A172 (cell line): ENCODE results near the gene LRRC27. TPM values are rescaled to one million over a fixed set of nuclear protein-coding genes. Genes with fewer than 3 reads are reported as not detected.

Source experiments
- DNase-seq: peaks from one replicate; pipeline ENCODE4 v3.0.0-alpha.2; 2015; ENCODE audit warnings: low spot score
- total RNA-seq: library from RNA; depleted of rRNA; stranded (reverse); fragments of >200 nt; shearing (Covaris generic); gene quantifications from 2 replicates; pipeline ENCODE4 v1.2.3, GENCODE V29; 2014

Gene LRRC27
- total RNA-seq, 1 experiment from 2014 or later = 1.6 TPM

DNA sequence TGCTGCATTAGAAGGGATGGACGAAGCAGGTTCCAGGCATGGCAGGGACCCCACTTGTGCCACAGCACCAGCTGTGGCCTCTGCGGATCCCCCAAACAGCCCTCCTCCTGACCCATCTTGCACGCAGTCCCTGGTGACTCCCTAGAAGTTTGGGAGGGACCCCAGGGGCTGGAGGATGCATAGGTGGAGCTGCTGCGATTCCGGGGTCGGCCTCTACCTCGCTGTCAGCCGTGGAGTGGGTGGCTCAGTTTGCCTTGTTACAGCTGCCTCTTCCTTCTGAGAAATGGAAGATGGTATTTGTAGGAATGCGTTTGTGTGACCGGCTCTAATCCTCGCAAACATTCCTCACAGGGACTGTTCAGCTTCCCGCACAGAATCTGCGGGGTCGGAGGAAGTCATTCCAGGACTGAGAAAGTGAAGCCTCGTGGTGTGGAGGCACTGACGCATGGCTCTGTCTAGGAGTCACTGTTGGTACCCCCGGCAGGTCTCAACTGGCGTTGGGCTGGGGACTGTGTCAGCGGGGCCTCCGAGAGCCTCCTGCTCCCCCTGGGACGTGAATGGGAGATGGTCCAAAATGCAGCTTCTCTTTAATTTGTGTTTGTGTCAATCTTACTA lies 82.5 kb downstream of the LRRC27 start:
- no peak for DNase-seq

DNA sequence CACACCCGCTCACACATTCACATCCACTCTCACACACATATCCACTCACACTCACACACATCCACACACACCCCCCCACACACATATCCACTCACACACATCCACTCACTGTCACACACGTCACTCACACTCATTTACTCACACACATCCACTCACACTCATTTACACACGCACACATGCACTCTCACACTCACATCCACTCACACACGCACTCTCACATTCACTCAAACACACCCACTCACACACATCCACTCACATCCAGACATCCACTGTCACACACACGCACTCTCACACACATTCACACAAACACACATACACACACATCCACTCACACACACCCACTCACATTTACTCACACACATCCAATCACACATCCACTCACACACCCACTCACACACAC lies 83.3 kb downstream of the LRRC27 start:
- no peak for DNase-seq

DNA sequence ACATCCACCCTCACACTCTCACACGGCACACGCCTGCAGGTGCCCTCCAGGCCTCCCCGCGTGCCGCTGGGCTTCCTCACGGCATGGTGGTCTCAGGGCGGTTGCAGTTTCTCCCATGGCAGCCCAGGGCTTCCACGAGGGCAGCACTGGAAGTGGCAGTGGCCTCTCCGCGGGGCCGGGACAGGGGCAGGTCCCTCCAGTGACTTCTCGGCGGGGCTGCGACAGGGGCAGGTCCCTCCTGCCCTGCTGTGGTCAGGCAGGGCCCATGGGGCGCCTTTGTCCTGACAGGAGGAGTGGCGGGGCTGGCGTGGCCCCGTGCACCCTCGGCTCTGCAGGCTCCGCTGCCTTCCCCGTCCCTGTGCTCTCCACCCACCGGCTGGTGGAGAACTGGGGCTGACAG lies 84.0 kb downstream of the LRRC27 start:
- DNase-seq = no peak

DNA sequence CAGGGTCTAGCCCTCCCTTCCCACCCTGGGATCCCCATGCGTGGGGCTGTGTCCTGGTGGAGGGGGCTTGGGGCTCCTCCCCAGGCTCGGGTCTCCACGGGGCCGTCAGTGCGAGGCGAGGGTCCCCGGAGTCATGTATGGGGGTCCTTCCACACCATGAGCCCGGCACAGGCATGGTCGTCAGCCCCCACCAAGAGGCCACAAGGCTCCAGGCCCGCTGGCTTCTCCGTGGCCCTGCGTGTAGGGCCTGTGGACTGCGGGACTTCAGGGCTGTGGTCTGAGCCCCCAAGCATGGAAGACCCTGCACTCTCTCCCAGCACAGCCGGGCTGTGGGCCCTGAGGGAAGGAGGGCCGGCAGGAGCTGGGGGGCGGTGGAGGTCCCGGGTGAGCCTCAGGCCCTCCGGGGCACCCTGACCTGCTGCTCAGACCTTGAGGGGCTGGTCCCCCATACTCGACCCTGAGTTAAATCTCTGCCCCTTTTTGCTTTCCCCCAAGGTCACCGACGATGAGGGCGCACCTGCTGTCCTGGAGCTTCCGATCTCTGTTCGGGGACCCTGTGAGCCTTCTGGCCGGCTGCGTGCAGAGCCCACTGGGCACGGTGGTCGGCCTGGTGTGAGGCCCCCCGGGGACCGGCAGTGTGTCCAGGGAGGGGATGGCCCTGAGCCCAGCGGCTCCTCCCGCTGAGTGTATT lies 84.7 kb downstream of the LRRC27 start:
- DNase-seq = no peak

DNA sequence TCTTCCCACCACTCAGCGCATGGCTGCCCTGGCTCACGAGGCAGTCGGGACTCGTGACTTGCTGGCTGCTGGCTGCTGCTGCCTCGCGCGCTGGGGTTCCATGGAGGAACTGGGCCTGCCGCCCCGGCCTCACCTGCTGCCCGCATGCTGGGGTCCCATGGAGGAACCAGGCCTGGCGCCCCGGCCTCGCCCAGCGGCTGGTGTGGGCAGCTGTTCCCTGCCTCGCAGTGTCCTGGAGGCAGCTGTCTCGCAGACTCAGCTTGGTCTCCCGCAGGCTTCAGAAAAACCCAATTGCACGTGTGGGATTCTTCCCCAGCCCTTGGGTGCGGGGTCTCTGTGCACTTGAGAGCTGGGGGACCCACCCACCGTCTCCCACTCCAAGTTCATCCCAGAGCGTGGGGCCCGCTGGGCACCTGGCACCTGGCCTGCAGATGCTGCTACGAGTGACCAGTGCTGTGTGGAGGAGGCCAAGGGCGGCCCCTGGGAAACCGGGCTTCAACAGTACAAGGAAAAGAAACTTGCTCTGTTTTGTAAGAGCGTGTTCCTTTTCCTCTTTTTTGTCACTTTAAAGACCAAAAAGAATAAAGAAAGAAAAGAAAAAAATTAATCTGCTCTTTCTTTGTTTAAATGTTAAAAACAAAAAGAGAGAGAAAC lies 85.4 kb downstream of the LRRC27 start:
- no peak for DNase-seq

DNA sequence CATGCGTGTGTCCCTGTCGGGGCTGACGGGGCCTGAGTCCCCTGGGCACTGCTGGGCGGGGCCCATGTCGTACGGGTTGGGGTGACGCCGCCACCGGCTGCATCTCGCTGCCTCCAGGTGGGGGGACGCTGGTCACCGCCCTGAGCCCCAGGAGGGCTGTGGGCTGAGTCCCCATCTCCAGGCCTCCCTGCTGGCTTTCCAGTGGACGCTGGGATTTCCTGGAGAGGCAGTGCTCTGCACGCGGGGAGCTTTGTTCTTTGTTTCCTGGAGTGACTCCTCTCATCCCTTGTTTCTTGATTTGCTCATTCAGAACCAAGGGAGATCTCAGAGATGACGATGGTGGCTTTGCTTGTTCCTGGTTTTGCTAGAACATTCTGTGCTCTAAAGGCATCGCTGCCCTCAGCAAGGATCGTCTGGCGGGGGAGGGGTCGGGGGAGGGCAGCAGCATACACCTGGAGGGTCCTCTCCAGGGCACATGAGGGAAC lies 86.0 kb downstream of the LRRC27 start:
- no peak for DNase-seq

DNA sequence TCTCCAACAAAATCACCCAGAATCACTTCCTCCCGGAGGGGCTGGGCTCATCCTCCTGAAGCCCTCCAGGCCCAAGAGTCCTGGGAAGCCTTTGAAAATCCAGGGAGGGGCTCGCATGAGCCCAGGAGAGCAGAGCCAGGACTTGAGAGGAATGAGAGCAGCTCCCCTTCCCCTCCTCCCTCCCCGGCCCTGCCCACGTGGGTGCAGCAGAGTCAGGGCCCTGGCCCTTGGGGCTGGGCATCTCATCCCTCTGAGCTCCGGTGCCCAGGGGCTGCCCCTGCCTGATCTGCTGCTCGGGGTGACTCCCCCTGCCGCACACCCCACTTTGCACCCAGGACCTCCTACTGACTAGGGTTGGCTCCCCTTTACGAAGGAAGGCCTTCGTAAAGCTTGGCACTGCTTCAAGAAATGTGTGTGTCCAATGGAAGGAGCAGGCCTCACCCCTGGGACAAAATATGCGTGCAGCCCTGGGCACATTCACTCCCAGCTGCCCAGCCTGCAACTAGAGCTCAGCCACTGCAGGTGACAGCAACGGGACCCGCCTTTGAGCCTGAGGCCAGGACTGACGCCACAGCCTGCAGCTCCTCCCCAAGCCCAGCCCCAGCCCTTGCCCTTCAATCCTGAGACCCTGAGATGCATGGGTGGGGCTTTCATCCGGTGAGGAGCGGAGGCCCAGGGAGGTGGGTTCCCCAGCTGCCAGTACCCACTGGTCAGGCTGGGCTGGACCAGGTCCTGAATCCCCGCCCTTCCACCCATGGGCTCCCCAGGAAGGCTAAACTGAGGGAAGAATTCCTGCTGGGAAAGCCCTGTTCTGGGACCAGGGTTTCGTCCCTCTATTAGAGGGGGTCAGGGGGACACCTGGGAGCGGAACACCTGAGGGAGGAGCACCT lies 86.8 kb downstream of the LRRC27 start:
- DNase-seq = peak; percentile 72

DNA sequence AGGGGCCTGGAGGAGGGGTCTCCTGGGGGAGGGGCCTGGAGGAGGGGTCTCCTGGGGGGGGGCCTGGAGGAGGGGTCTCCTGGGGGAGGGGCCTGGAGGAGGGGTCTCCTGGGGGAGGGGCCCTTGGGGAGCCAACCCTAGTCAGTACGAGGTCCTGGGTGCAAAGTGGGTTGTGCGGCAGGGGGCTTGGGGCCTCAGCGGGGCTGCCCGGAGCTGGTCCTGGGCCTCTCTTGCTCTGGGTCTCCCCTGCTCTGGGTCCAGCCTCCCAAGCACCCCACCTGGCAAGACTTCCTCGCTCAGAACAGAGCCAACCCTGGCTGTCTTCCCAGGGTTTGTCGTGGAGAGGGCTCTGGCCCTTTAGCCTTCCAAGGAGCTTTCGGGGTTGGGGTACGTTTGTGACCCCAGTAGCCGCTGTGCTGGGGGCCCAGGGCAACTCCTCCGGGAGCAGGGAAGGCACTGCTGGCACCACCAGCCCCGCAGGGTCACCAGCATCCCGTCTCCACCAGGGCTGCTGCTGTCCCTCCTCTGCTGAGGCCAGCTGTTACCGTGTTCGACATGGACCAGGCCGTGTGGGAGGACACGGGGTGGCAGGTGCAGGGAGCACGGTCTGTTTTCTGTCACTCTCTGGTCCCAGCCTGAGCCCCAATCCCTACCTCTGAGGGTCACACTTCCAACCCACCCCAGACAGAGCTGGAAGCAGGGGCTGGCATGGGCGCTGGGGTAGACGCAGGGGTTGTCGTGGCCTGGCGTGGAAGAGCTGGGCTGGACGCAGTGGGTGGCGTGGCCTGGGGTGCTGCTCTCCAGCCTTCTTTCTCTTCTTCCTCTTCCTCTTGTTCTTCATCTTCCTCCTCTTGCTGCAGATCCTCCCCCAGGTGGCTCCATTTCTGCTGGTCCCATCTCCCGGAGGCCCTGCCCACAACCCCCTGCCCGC lies 87.8 kb downstream of the LRRC27 start:
- DNase-seq = no peak

DNA sequence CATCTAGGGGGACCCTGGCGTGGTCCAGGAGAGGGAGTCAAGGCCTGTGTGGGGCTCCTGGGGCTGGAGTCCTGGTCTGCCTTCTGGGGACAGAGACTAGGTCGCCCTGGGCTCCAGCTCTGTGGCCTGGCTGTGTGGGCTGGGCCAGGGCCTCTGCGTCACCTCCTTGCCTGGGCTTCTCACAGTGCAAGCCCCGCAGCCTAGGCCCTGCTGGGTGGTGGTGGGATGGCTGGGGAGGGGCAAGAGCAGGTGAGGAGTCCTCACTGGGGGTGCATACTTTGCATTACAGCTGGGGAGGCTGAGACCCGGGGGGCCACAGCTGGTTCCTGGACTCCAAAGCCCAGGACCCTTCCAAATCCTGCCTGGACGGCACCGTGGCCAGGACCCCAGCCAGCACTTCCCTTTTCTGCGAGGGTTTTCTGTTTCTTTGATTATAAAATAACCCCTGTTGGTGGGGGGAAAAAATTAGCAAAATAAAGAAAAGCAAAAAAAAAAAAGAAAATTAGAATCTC lies 88.5 kb downstream of the LRRC27 start:
- DNase-seq = no peak

DNA sequence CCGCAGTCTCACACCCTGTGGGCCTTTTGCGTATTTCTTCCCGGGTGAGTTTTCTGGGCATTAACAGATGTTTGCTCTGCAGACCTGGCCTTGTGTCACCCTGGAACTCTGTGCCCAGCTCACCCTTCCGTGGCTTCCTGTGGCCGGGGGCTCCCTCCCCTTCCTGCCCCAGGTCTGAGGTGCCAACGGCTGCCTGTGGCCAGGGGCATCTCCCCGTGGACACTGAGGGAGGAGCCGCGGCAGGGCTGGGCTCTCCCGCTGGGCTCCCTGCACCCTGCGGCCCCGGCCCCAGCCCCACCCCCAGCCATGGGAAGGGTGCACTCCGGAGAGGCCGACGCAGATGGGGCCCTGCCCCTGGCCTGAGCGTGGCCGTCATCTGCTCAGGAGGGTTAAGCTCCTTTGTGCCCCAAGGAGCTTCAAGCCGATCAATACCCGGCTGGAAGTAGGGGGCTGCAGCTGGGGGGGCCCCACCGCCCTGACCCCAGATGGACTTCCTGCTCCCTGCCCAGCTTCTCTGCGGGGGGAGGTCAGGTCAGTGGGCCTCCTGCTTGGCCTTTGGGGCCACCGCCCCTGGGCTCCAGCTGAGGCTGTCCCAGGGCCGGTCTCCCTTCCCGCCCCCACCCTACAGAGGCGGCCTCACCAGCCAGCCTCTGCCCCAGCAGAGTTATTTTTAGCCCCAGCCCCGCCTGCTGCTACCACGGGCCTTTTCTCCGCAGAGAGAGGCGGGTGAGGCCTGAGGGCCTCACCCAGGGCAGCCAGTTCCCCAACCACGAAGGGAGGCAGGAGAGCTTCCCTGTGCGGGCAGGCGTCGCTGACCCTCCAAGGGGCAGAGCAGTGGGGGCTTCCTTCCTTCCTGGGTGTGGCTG lies 89.2 kb downstream of the LRRC27 start:
- peak; percentile 65 for DNase-seq

DNA sequence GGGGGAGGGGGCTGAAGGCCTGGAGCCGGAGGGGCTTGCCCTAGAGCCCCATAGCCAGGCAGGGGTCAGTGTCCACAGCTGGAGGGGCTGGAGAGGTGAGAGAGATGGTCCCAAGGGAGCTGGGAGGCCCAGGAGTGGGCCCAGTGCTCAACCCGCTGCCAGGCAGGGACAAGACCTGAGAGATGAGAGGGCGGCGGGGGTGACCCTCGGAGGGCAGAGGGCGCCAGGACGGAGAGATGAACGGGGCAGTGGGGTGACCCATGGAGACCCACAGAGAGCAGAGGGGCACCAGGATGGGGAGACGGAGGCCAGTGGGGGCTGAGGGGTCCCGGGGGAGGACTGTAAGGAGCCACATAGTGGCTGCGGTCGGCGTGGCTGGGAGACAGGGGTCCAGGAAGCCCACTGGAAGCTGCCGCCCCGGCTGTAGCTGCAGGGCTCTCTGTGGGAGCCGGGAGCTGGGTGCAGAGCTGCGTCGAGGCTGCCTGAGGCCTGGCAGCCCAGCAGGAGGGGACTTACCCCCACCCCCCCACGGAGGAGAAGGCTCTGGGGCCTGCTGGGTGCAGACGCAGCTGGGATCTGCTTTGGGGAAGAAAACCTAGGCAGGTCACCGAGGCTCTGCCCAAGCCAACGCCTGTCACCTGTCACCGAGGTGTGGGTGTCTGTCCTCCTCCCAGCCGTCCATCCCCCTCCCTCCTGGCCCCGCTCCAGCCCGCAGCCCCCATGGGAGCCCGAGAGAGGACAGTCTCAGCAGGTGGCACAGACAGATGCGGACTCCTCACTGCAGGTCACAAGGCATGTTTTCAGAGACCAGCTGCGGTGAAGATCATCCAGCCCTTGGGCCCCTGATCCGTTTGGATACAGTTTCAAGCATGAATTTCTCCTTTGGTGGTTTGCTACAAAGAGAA lies 90.1 kb downstream of the LRRC27 start:
- DNase-seq = no peak

DNA sequence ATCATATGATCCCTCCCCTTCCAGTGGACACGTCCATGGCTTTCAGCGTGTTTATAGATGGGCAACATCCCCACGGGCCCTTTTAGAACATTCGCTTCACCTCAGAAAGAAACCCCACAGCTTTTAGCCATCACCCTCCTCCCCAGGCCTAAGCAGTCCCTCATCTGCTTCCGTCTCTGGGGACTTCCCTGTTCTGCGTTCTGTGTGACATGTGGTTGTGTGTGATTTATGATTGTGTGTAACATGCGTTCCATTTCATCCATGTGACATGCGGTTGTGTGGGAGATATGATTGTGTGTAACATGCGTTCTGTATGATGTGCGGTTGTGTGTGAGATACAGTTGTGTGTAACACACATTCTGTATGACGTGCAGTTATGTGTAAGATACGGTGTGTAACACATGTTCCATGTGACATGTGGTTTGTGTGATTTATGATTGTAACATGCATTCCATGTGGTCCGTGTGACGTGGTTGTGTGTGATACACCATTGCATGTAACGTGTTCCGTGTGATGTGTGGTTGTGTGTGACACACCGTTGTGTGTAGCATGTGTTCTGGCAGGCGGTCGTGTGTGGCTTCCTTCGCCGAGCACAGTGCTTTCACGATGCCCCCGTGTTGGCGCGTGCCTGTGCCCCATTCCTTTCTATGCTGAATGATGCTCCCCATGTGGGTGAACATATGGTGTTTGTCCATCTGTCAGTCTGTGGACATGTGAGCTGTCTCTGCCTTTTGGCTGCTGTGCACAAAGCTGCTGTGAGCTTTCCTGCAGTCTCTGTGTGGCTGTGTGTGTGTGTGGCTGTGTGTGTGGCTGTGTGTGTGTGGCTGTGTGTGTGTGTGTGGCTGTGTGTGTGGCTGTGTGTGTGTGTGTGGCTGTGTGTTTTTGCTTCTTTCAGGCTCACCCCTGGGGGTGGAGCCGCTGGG lies 91.2 kb downstream of the LRRC27 start:
- DNase-seq = no peak

DNA sequence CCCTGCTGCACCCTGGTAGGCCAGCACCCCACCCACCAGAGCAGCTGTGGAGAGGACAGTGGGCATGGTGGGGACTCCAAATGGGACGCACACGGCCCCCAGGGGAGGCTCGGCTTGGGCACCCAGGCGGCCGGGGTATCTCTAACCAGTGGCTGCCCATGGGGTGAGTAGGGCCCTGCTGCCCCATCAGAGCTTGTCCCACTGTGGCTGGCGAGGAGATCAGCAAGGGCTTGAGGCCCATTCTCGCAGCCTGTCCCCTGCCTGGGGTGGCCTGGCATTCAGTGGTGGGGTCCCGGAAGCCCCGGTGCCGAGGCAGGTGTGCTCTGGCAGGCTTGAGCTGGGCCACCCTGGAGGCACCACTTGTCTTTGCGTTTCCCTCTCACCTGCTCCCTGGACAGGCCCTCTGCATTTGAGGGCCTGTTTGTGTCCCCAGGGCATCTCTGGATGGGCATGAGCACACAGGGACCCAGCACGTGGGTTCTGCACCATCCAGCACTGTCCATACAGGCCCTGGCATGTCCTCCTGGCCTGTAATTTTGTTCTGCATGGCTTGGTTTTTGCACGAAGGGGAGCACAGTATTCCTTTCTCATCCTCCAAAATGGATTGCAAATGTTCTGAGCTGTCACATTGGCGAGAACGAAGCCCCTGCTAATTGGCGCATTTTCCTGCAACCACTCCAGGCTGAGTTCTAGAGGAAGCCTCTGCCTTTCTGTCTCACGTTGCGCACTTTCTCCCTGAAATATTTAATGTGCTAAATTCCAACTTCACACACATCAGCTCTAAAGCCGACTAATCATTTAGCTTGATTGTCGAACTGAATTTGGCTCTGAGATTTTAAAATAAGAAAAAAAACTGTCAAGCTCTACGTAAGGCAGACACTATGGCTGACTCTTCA lies 92.2 kb downstream of the LRRC27 start:
- no peak for DNase-seq

DNA sequence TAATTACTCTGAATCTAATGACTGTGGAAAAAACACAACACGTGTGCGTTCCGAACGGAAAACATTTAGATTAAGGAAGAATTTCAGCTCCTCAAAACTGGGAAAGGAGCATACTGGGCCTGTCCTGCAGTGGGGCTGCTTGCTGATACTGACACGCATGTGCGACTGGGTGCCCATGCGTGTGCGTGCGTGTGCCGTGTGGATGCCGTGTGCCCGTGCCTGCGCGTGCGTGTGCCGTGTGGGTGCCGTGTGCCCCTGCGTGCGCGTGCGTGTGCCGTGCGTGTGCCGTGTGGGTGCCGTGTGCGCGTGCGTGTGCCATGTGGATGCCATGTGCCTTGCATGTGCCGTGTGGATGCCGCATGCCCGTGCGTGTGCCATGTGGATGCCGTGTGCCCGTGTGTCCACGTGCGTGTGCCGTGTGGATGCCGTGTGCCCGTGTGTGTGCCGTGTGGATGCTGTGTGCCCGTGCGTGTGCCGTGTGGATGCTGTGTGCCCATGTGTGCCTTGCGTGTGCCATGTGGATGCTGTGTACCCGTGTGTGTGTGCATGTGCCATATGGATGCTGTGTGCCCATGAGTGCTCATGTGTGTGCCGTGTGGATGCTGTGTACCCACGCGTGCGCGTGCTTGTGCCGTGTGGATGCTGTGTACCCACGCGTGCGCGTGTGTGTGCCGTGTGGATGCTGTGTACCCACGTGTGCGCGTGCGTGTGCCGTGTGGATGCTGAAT lies 93.2 kb downstream of the LRRC27 start:
- DNase-seq = no peak

DNA sequence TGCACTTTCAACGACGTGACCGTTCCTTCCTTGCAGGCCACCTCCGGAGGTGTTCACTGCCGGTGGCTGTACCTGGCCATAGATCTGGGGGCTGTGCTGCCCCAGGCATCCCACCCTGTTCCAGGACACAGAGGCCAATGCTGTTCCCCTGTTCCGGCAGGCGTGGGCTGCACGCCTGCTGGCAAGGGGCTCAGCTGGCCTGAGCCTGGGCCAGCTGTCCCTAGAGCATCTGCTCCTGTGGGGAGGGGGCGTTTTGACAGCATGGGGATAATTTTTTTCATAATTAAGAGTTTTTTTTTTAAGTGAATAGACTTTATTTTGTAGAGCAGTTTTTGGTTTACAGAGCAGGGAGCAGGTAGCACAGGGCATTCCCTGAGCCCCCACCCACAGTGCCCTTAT lies 93.8 kb downstream of the LRRC27 start:
- no peak for DNase-seq
